Measurements from ENCODE around the gene TNS3. TPM values are rescaled to one million over a fixed set of nuclear protein-coding genes. Genes with fewer than 3 reads are reported as not detected.

The TNS3 gene
- total and polyA plus RNA-seq, 9 of the 15 experiments (the other 6 are each of a cell fraction or from before 2014, with no cell fraction given) = 0.20 TPM; not detected in 8

DNA sequence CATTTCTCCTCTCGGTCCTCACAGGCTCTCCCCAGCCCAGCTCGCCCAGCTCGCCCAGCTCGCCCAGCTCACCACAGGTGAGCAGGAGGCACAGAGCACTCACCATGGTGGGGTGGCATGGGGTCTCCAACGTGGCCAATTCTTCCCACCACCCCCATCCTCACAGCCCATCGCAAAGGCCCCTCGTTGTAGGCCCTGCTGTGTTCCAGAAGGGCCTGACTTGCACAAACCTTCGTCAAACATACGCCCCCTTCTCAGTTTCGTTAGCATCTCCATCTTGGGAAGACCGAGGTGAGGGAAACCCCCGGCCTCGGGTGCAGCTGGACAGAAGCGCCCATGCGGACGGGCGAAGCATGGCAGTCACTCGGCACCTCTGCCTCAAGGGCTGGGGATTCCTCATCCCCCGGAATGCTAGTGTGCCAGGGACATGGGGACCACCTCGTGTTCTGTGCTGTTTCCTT lies 304.6 kb downstream of the TNS3 start:
- POLR2A ChIA-PET = no interaction called here
- intact Hi-C loops (cut with micrococcal nuclease) (no loop called here), in situ Hi-C loops (cut with MboI) (no loop called here)

DNA sequence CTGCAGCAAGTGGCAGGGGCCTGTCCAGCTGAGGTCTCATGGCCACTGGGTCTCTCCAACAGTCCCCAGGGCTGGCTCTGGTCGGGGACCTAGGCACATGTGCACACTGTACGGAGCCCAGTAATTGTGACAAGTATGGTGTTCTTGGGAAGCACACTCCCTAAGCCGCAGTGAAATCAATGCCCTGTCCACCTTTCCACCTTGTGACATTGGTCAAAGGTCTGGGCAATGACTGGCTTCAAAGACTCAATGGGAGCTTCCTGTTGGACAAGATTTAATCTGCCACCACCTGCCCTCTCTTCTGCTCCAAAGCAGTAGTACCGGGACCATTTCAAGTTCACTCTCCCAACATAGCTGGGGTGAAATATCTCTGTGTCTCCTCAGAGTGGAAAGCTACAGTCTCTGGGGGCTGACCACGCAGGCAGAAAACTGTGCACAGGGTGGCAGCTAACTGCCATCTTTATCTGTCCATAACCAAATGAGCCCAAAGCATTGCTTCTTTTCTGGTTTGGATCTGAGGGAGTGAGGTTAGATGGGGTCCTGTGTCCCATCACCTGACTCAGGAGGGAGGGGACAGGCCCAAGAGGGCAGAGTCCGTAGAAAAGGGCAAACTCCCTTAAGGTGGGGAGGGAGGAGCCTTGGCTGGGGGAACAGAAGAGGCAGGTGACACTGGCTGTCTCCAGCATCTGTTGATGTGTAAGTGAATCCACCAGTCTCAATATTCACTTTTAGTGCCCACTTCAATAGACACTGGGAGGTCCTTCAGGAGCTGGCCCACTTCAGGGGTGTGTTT lies 307.7 kb downstream of the TNS3 start:
- H4K20me1 ChIP-seq (replicated peaks; ENCODE audit: control insufficient read depth, insufficient read depth, low read length) = peaks cover 3% of the 10 kb centered on the region; the same call in 1 of the 2 replicates
- H3K4me3 ChIP-seq = no peak overlapping the region
- H2AFZ ChIP-seq (ENCODE audit: low read depth, low read length) = no peak overlapping the region
- no peak for TF ChIP-seq ZNF124 (CRISPR knock-in tag; IDR thresholded peaks at IDR 0.05)
- TF ChIP-seq ZNF780A (CRISPR knock-in tag; IDR thresholded peaks at IDR 0.05) = no peak
- no peak for TF ChIP-seq EP400 (IDR thresholded peaks at IDR 0.05)
- no peak for TF ChIP-seq PHTF2 (CRISPR knock-in tag; IDR thresholded peaks at IDR 0.05)
- no peak for TF ChIP-seq ZNF408 (CRISPR knock-in tag; IDR thresholded peaks at IDR 0.05; ENCODE audit: low read depth)
- no peak for TF ChIP-seq ETV5 (CRISPR knock-in tag; IDR thresholded peaks at IDR 0.05; ENCODE audit: low read depth)
- TF ChIP-seq ZNF444 (CRISPR knock-in tag; IDR thresholded peaks at IDR 0.05) = no peak
- CTCF ChIA-PET (ENCODE audit: low intra/inter-chr PET ratio) = no interaction called here
- H3K9me1 ChIP-seq (ENCODE audit: control insufficient read depth, insufficient read depth, low read length) = no peaks in the 10 kb centered on the region
- intact Hi-C loops (cut with micrococcal nuclease) = no loop called here
- no peaks in the 10 kb centered on the region for H3K4me1 ChIP-seq (replicated peaks in 1 of 2; ENCODE audit: control insufficient read depth in 2 of 2, insufficient read depth in 2 of 2, low read length in 2 of 2)
- no peaks in the 10 kb centered on the region for H3K79me2 ChIP-seq (ENCODE audit: control insufficient read depth, insufficient read depth, low read length)
- H3K4me2 ChIP-seq (ENCODE audit: insufficient read depth, low read length) = no peak overlapping the region
- H3K27ac ChIP-seq (ENCODE audit: extremely low read depth, low read depth, low read length) = no peak overlapping the region
- no peaks in the 10 kb centered on the region for H3K9me3 ChIP-seq (replicated peaks; ENCODE audit: control insufficient read depth, insufficient read depth, low read depth, low read length)
- no peak overlapping the region for H3K9ac ChIP-seq (ENCODE audit: insufficient read depth in 1 of 2, low read depth in 2 of 2, low read length in 2 of 2)
- in situ Hi-C loops (cut with MboI) = no loop called here
- ATAC-seq = no peak
- H3K36me3 ChIP-seq (ENCODE audit: control insufficient read depth, insufficient read depth, low read length) = no peaks in the 10 kb centered on the region
- peaks cover 11 to 54% of the 10 kb centered on the region in 2 experiments; a peak in 3 of 5 replicates for H3K27me3 ChIP-seq (ENCODE audit: control insufficient read depth in 2 of 2, insufficient read depth in 2 of 2, low read length in 2 of 2)
- POLR2A ChIA-PET = no interaction called here
- no peak for FAIRE-seq
- BruUV-seq (replicated peaks) = no TSS peak
- 0% methylated on average over 6 of the region's 6 CpGs for WGBS (ENCODE audit: insufficient coverage, low coverage, missing lambda C conversion rate)
- no peak for DNase-seq (ENCODE audit: extremely low read depth in 1 of 4, low spot score in 3 of 4)

More for the DNA sequence above, 304.6 kb downstream of the TNS3 start:
- H3K4me1 ChIP-seq (replicated peaks in 1 of 2; ENCODE audit: control insufficient read depth in 2 of 2, insufficient read depth in 2 of 2, low read length in 2 of 2) = no peaks in the 10 kb centered on the region
- H3K9me3 ChIP-seq (replicated peaks; ENCODE audit: control insufficient read depth, insufficient read depth, low read depth, low read length) = no peaks in the 10 kb centered on the region
- no TSS peak for BruUV-seq (replicated peaks)
- 0 out of 2 replicates have a peak, but pooled peaks cover 3% of the 10 kb centered on the region for H4K20me1 ChIP-seq (replicated peaks; ENCODE audit: control insufficient read depth, insufficient read depth, low read length)
- no peak for FAIRE-seq
- H3K27me3 ChIP-seq (ENCODE audit: control insufficient read depth in 2 of 2, insufficient read depth in 2 of 2, low read length in 2 of 2) = peaks cover 11 to 69% of the 10 kb centered on the region in 2 experiments; a peak in 3 of 5 replicates
- H3K27ac ChIP-seq (ENCODE audit: extremely low read depth, low read depth, low read length) = no peak overlapping the region
- ATAC-seq = no peak
- no peak for DNase-seq (ENCODE audit: extremely low read depth in 1 of 4, low spot score in 3 of 4)
- H3K9me1 ChIP-seq (ENCODE audit: control insufficient read depth, insufficient read depth, low read length) = no peaks in the 10 kb centered on the region
- no peak overlapping the region for H3K9ac ChIP-seq (ENCODE audit: insufficient read depth in 1 of 2, low read depth in 2 of 2, low read length in 2 of 2)
- H3K36me3 ChIP-seq (ENCODE audit: control insufficient read depth, insufficient read depth, low read length) = no peaks in the 10 kb centered on the region
- H3K79me2 ChIP-seq (ENCODE audit: control insufficient read depth, insufficient read depth, low read length) = no peaks in the 10 kb centered on the region
- WGBS (ENCODE audit: insufficient coverage, low coverage, missing lambda C conversion rate) = 0% methylated on average over 19 of the region's 20 CpGs
- H3K4me3 ChIP-seq = no peak overlapping the region
- TF ChIP-seq SAP30 (IDR thresholded peaks at IDR 0.05; ENCODE audit: borderline replicate concordance, insufficient read depth, low read depth, low read length, poor library complexity, severe bottlenecking) (no peak), ZNF586 (CRISPR knock-in tag; conservative IDR thresholded peaks at IDR 0.05) (no peak), TCF3 (CRISPR knock-in tag; IDR thresholded peaks at IDR 0.05) (no peak), ZNF764 (CRISPR knock-in tag; IDR thresholded peaks at IDR 0.05; ENCODE audit: low read depth) (no peak), CBX3 (IDR thresholded peaks at IDR 0.05; ENCODE audit: borderline replicate concordance in 1 of 2, low read length in 2 of 2) (no peak)
- CTCF ChIA-PET (ENCODE audit: low intra/inter-chr PET ratio) = no interaction called here
- no peak overlapping the region for H2AFZ ChIP-seq (ENCODE audit: low read depth, low read length)
- no peak overlapping the region for H3K4me2 ChIP-seq (ENCODE audit: insufficient read depth, low read length)
